ENCODE results near the gene DNASE1L2. TPM values are rescaled to one million over a fixed set of nuclear protein-coding genes. Genes with fewer than 3 reads are reported as not detected.
A peak's percentile ranks its signal among the peaks of the same experiment; 100 is the strongest.

DNASE1L2 gene
- polyA plus RNA-seq, 3 donors = 1.1 TPM; not detected in 2

DNA sequence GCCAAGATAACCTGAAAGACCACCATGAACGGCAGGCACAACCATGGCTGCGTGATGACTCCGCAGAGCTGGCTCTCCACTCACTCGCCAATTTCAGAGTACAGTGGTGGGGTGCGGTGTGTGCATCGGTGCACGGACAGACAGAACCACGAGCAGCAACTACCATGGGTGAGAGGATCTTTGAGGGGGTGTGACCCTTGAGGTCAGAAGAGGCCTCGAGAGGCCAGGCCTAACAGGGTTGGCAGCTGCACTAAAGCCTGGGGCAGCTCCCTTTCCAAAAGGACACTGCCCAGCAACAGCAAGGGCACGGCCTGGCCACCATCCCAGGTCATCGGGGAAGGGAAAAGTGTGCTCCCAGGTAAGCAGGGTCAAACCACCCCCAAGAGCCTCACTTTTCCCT is 17.0 kb downstream of the DNASE1L2 start:
- H3K27ac Mint-ChIP-seq = peak overlapping the region in 2 of 7 donors; percentile 59 to 61
- peaks cover 0 to 1% (median 0%) of the 10 kb centered on the region in 3 donors for H3K27me3 Mint-ChIP-seq (ENCODE audit: low read depth in 3 of 3)
- Histone ChIP-seq H3K4me2 (replicated peaks; ENCODE audit: extremely low read depth, low read length, poor library complexity, severe bottlenecking) (no peak overlapping the region), H3K9ac (ENCODE audit: insufficient read depth, low read length, poor library complexity, severe bottlenecking) (no peak overlapping the region), H3K27me3 (ENCODE audit: control insufficient read depth in 2 of 2, insufficient read depth in 2 of 2, low read length in 2 of 2) (no peaks in the 10 kb centered on the region), H2AFZ (ENCODE audit: insufficient read depth, low read depth, low read length, poor library complexity, severe bottlenecking) (no peak overlapping the region), H3K9me3 (replicated peaks in 1 of 2; ENCODE audit: control insufficient read depth in 1 of 2, insufficient read depth in 1 of 2, low read length in 2 of 2) (no peaks in the 10 kb centered on the region), H3K4me3 (replicated peaks in 1 of 3; ENCODE audit: low read depth in 2 of 3, low read length in 3 of 3) (no peak overlapping the region), H3K27ac (ENCODE audit: low read depth in 1 of 2, low read length in 2 of 2) (no peak overlapping the region), H3K36me3 (replicated peaks in 1 of 2; ENCODE audit: control insufficient read depth in 1 of 2, insufficient read depth in 2 of 2, low read length in 2 of 2) (peaks cover 53 to 55% of the 10 kb centered on the region in 2 donors), H3K79me2 (ENCODE audit: insufficient read depth, low read length) (peaks cover 34% of the 10 kb centered on the region), H4K20me1 (ENCODE audit: insufficient read depth, low read length) (peaks cover 31% of the 10 kb centered on the region), H3K4me1 (ENCODE audit: control insufficient read depth in 1 of 2, insufficient read depth in 2 of 2, low read length in 2 of 2) (peaks cover 19 to 20% of the 10 kb centered on the region in 2 donors)
- peaks cover 15% of the 10 kb centered on the region for H3K4me1 Mint-ChIP-seq
- no peaks in the 10 kb centered on the region for H3K9me3 Mint-ChIP-seq
- TF ChIP-seq, protein P1, sequence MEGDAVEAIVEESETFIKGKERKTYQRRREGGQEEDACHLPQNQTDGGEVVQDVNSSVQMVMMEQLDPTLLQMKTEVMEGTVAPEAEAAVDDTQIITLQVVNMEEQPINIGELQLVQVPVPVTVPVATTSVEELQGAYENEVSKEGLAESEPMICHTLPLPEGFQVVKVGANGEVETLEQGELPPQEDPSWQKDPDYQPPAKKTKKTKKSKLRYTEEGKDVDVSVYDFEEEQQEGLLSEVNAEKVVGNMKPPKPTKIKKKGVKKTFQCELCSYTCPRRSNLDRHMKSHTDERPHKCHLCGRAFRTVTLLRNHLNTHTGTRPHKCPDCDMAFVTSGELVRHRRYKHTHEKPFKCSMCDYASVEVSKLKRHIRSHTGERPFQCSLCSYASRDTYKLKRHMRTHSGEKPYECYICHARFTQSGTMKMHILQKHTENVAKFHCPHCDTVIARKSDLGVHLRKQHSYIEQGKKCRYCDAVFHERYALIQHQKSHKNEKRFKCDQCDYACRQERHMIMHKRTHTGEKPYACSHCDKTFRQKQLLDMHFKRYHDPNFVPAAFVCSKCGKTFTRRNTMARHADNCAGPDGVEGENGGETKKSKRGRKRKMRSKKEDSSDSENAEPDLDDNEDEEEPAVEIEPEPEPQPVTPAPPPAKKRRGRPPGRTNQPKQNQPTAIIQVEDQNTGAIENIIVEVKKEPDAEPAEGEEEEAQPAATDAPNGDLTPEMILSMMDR (IDR thresholded peaks at IDR 0.05) = no peak
- intact Hi-C loops (cut with micrococcal nuclease) = loop anchor here in 1 of 2 donors (5.0 to 10.0 kb wide), 2 partner anchors 56 to 248 kb away; partner anchors contain the start of genes CASKIN1 and ZNF598
- no peak for DNase-seq
- no peak overlapping the region for H3K4me3 Mint-ChIP-seq
- peaks cover 45 to 63% of the 10 kb centered on the region in 2 donors for H3K36me3 Mint-ChIP-seq
- WGBS (ENCODE audit: insufficient coverage) = 89% methylated on average over 6 of the region's 11 CpGs

DNA sequence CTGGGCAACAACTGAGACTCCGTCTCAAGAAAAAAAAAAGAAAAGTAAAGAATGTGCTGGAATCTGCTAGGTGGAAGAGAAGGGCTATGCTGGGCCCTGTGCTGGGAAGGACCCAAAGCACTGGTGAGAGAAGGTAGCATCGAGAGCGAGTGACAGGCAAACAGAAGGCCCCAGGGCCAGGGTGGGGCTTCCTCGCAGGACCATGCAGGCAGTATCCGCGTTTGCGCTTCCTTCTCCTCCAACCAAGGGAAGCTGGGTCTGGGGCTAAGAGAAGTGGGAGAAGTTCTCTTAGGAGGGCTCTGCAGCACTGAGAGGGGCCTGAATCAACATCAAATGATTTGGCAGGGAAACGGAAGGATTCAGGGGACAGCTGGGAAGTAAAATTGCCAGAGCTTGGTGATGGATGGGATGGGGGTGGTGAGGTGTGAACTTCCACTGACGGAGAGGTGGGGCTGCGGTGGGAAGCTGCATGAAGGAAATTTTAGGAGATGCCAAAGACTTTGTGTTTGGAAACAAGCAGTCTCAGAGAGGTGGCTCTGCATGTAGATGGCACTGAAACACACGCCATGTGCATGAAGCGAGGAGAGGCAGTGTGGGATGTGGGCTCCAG is 20.4 kb downstream of the DNASE1L2 start:
- intact Hi-C loops (cut with micrococcal nuclease) = loop anchor here in 1 of 2 donors (10.0 kb wide), 1 partner anchor 252 kb away; the partner anchor contains the start of gene ZNF598
- WGBS (ENCODE audit: insufficient coverage) = 100% methylated on average over 6 of the region's 12 CpGs
- H3K27ac Mint-ChIP-seq = peak overlapping the region in 4 of 7 donors; percentile 44 to 80 (median 62)

More for the DNA sequence above, 20.4 kb downstream of the DNASE1L2 start:
- TF ChIP-seq, protein P1 (IDR thresholded peaks at IDR 0.05) = no peak
- Histone ChIP-seq H3K9ac (ENCODE audit: insufficient read depth, low read length, poor library complexity, severe bottlenecking) (no peak overlapping the region), H3K9me3 (replicated peaks in 1 of 2; ENCODE audit: control insufficient read depth in 1 of 2, insufficient read depth in 1 of 2, low read length in 2 of 2) (no peaks in the 10 kb centered on the region), H3K4me2 (replicated peaks; ENCODE audit: extremely low read depth, low read length, poor library complexity, severe bottlenecking) (no peak overlapping the region), H4K20me1 (ENCODE audit: insufficient read depth, low read length) (peaks cover 52% of the 10 kb centered on the region), H3K4me1 (ENCODE audit: control insufficient read depth in 1 of 2, insufficient read depth in 2 of 2, low read length in 2 of 2) (peaks cover 6% of the 10 kb centered on the region in 2 donors), H3K79me2 (ENCODE audit: insufficient read depth, low read length) (peaks cover 18% of the 10 kb centered on the region), H3K36me3 (replicated peaks in 1 of 2; ENCODE audit: control insufficient read depth in 1 of 2, insufficient read depth in 2 of 2, low read length in 2 of 2) (peaks cover 82 to 88% of the 10 kb centered on the region in 2 donors), H3K27ac (ENCODE audit: low read depth in 1 of 2, low read length in 2 of 2) (no peak overlapping the region), H3K4me3 (replicated peaks in 1 of 3; ENCODE audit: low read depth in 2 of 3, low read length in 3 of 3) (no peak overlapping the region), H3K27me3 (ENCODE audit: control insufficient read depth in 2 of 2, insufficient read depth in 2 of 2, low read length in 2 of 2) (no peaks in the 10 kb centered on the region), H2AFZ (ENCODE audit: insufficient read depth, low read depth, low read length, poor library complexity, severe bottlenecking) (no peak overlapping the region)
- Mint-ChIP-seq H3K9me3 (no peaks in the 10 kb centered on the region), H3K36me3 (peaks cover 68 to 89% of the 10 kb centered on the region in 2 donors), H3K4me1 (peaks cover 4% of the 10 kb centered on the region), H3K27me3 (ENCODE audit: low read depth in 3 of 3) (peaks cover 0 to 1% (median 0%) of the 10 kb centered on the region in 3 donors), H3K4me3 (no peak overlapping the region)
- DNase-seq = no peak
